ENCODE measurements around the gene RNF130.
A peak's percentile ranks its signal among the peaks of the same experiment; 100 is the strongest.
"Not testable (repeated sequence)": the region's sequence is repeated elsewhere in the genome, so short reads cannot be mapped to it uniquely, and the experiment has no call there.

RNF130 gene

GRCh38 chr5:180103487-180104167 is 32.1 kb upstream of the RNF130 start:
- peak; percentile 13 for DNase-seq

GRCh38 chr5:180102636-180103035 is 31.1 kb upstream of the RNF130 start:
- no peak for DNase-seq

- DNase-seq: no peak
These were observed 30.0 kb upstream of the RNF130 start for GRCh38 chr5:180101451-180102105.

- no peak for DNase-seq
These were observed 29.3 kb upstream of the RNF130 start for GRCh38 chr5:180100621-180101450.

GRCh38 chr5:180099733-180100611 is 28.4 kb upstream of the RNF130 start:
- DNase-seq: no peak

- no peak for DNase-seq
These were observed 27.6 kb upstream of the RNF130 start for GRCh38 chr5:180098991-180099732.

- no peak for DNase-seq
These were observed 27.0 kb upstream of the RNF130 start for GRCh38 chr5:180098526-180098925.

GRCh38 chr5:180097926-180098325 is 26.4 kb upstream of the RNF130 start:
- DNase-seq: no peak

GRCh38 chr5:180097163-180097894 is 25.8 kb upstream of the RNF130 start:
- no peak for DNase-seq

- no peak for DNase-seq
These were observed 25.1 kb upstream of the RNF130 start for GRCh38 chr5:180096616-180097015.

- DNase-seq: no peak
These were observed 24.0 kb upstream of the RNF130 start for GRCh38 chr5:180095545-180095944.

GRCh38 chr5:180093651-180094382 is 22.3 kb upstream of the RNF130 start:
- DNase-seq: no peak

GRCh38 chr5:180093241-180093640 is 21.7 kb upstream of the RNF130 start:
- DNase-seq: no peak

GRCh38 chr5:180090769-180091546 is 19.4 kb upstream of the RNF130 start:
- peak; percentile 39 for DNase-seq

- DNase-seq: peak; percentile 78
These were observed 18.7 kb upstream of the RNF130 start for GRCh38 chr5:180090098-180090768.

GRCh38 chr5:180089628-180090027 is 18.1 kb upstream of the RNF130 start:
- not testable (repeated sequence) for DNase-seq

GRCh38 chr5:180088561-180088960 is 17.0 kb upstream of the RNF130 start:
- no peak for DNase-seq

GRCh38 chr5:180086816-180087399 is 15.3 kb upstream of the RNF130 start:
- no peak for DNase-seq
